CD4-positive, alpha-beta memory T cell (primary cell): ENCODE measurements around the gene PPTC7. TPM values are rescaled to one million over a fixed set of nuclear protein-coding genes. Genes with fewer than 3 reads are reported as not detected.
"Not testable (repeated sequence)": the region's sequence is repeated elsewhere in the genome, so short reads cannot be mapped to it uniquely, and the experiment has no call there.

ENCODE experiments used
- CTCF ChIA-PET: fragments of 350-600 bp; sonication (Branson Sonifier 250); formaldehyde crosslinking; loops from one replicate; lab custom pipeline; 2021; ENCODE audit warnings: inconsistent platforms; ENCODE audit not compliant: partially characterized antibody; lab: Charles Lee
- POLR2A ChIA-PET: fragments of 350-600 bp; sonication (Branson Sonifier 250); formaldehyde crosslinking; loops from one replicate; lab custom pipeline; 2021; ENCODE audit not compliant: partially characterized antibody; lab: Charles Lee
- DNase-seq, 5 donors: peaks; one replicate each; pipeline versions ENCODE4 v3.0.0 to v3.0.0-alpha.2; 2020 to 2022; ENCODE audit warnings: mixed read lengths in 1 of 5
- H3K27ac ChIP-seq: one replicate; pipeline ENCODE4 v1.7.0; 2013; ENCODE audit warnings: low read depth, low read length
- H3K27me3 ChIP-seq: 2 replicates; pipeline ENCODE4 v1.7.0; 2013; ENCODE audit warnings: mild to moderate bottlenecking, low read length, moderate library complexity; ENCODE audit not compliant: insufficient read depth
- H3K36me3 ChIP-seq: 2 replicates; pipeline ENCODE4 v1.7.0; 2013; ENCODE audit warnings: mild to moderate bottlenecking, low read length, moderate library complexity; ENCODE audit not compliant: insufficient read depth
- H3K4me1 ChIP-seq: 2 replicates; pipeline ENCODE4 v1.7.0; 2013; ENCODE audit warnings: mild to moderate bottlenecking, low read length, moderate library complexity; ENCODE audit not compliant: insufficient read depth
- H3K4me3 ChIP-seq, 2 donors: one replicate each; pipeline ENCODE4 v1.7.0; 2013; ENCODE audit warnings: low read length in 2 of 2, mild to moderate bottlenecking in 1 of 2
- H3K9me3 ChIP-seq, 2 donors: one replicate each; pipeline ENCODE4 v1.7.0; 2013; ENCODE audit warnings: low read length in 2 of 2, control low read depth in 1 of 2; ENCODE audit not compliant: control insufficient read depth in 1 of 2
- H3K27ac Mint-ChIP-seq, 7 donors: one replicate each; pipeline ENCODE4 v1.8.0; 2020 to 2021; ENCODE audit warnings: mixed read lengths in 7 of 7, mild to moderate bottlenecking in 6 of 7, inconsistent platforms in 3 of 7, moderate library complexity in 3 of 7
- H3K27me3 Mint-ChIP-seq, 2 donors: one replicate each; pipeline ENCODE4 v1.8.0; 2020 to 2021; ENCODE audit warnings: mixed read lengths in 2 of 2
- H3K36me3 Mint-ChIP-seq, 2 donors: one replicate each; pipeline ENCODE4 v1.8.0; 2020 to 2021; ENCODE audit warnings: mixed read lengths in 2 of 2, inconsistent platforms in 1 of 2, mild to moderate bottlenecking in 1 of 2
- H3K4me1 Mint-ChIP-seq, 4 donors: one replicate each; pipeline ENCODE4 v1.8.0; 2020 to 2021; ENCODE audit warnings: mixed read lengths in 4 of 4, mild to moderate bottlenecking in 1 of 4
- H3K4me3 Mint-ChIP-seq, 8 donors: one replicate each; pipeline ENCODE4 v1.8.0; 2020 to 2021; ENCODE audit warnings: mixed read lengths in 8 of 8, mild to moderate bottlenecking in 7 of 8, moderate library complexity in 6 of 8, inconsistent platforms in 3 of 8
- H3K9me3 Mint-ChIP-seq, 8 donors: one replicate each; pipeline ENCODE4 v1.8.0; 2020 to 2021; ENCODE audit warnings: mixed read lengths in 8 of 8, mild to moderate bottlenecking in 5 of 8, inconsistent platforms in 3 of 8, moderate library complexity in 1 of 8
- intact Hi-C: fragments of 100-400 bp; cut with micrococcal nuclease; formaldehyde crosslinking; loops from one replicate; pipeline ENCODE4 v1.15.1; 2023
- polyA plus RNA-seq, 2 donors: library from polyadenylated mRNA; unstranded; fragments of 300-500 nt; fragmentation: Illumina TruSeq; gene quantifications; one replicate each; pipeline ENCODE4 v1.2.3, GENCODE V29; 2021
- total RNA-seq, 2 experiments: library from RNA; stranded (reverse); gene quantifications; one replicate each; pipeline ENCODE4 v1.2.3, GENCODE V29; 2021

PPTC7 gene
- total and polyA plus RNA-seq, 4 experiments from 2014 or later: 4.7 to 35.6 (median 22.6) TPM

DNA sequence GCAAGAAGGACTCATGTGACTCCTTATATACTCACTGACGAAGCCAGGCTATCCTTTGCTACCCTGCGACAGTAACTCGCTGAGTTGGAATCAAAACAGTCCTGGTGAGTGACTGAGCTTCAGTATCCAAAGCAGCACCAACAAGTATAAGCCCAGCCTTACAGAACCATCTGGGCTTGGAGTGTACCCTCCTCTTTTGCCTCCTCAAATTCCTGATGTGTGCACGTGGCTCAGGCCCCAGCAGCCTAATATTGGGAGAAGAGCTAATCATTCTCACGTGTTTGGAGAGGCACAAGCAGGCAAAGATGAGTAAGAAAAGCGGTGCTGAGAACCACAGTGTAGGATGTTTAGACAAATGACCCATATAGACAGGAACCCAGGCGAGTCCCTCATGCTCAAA is 34.4 kb downstream of the PPTC7 start:
- H3K4me3 ChIP-seq: no peak overlapping the region
- H3K27me3 ChIP-seq: no peaks in the 10 kb centered on the region
- peak overlapping the region in 6 of 7 donors; percentile 6 to 78 (median 56) for H3K27ac Mint-ChIP-seq
- no peaks in the 10 kb centered on the region for H3K9me3 Mint-ChIP-seq
- CTCF ChIA-PET: interaction anchor here (0.6 to 8.7 kb wide), 6 partner anchors 9 to 349 kb away, joined by 3 to 282 read pairs (median 3); no protein-coding TSS in a partner anchor
- POLR2A ChIA-PET: interaction anchor here (0.8 to 1.8 kb wide), 3 partner anchors 17 to 98 kb away, joined by 3 to 4 read pairs (median 4); partner anchors contain the start of genes ARPC3 and FAM216A
- H3K4me1 ChIP-seq: peaks cover 9% of the 10 kb centered on the region
- intact Hi-C loops: no loop called here
- no peak for DNase-seq
- H3K9me3 ChIP-seq: no peaks in the 10 kb centered on the region
- H3K4me1 Mint-ChIP-seq: peaks cover 23 to 47% (median 26%) of the 10 kb centered on the region in 4 donors
- H3K27me3 Mint-ChIP-seq: no peaks in the 10 kb centered on the region
- peaks cover 7% of the 10 kb centered on the region for H3K36me3 ChIP-seq
- H3K4me3 Mint-ChIP-seq: no peak overlapping the region
- H3K27ac ChIP-seq: no peak overlapping the region
- peaks cover 29 to 57% of the 10 kb centered on the region in 2 donors for H3K36me3 Mint-ChIP-seq

DNA sequence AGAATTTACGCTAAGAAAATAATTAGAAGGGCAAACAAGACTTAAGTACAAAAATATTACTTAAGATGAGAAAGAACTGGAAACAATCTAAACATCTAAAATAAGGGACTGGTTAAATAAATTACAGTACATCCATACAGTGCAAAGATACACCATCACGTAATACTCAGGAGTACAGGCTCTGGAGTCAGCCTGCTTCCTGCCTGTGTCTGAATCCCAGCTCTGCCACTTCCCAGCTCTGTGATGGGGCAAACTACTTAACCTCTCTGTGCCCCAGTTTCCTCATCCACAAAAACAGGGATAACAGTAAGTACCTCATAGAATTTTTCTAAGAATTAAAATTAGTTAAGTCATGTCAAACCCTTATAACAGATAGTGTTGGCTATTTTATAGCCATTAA is 36.0 kb downstream of the PPTC7 start:
- Histone ChIP-seq H3K4me3 (no peak overlapping the region), H3K9me3 (no peaks in the 10 kb centered on the region), H3K36me3 (peaks cover 14% of the 10 kb centered on the region), H3K27me3 (no peaks in the 10 kb centered on the region), H3K27ac (no peak overlapping the region), H3K4me1 (peaks cover 5% of the 10 kb centered on the region)
- CTCF ChIA-PET: interaction anchor here (8.7 kb wide), 1 partner anchor 55 kb away, joined by 282 read pairs; no protein-coding TSS in a partner anchor
- Mint-ChIP-seq H3K27ac (peak overlapping the region in 1 of 7 donors; percentile 33), H3K4me3 (no peak overlapping the region), H3K36me3 (peaks cover 37 to 65% of the 10 kb centered on the region in 2 donors), H3K9me3 (no peaks in the 10 kb centered on the region), H3K4me1 (peaks cover 24 to 53% (median 29%) of the 10 kb centered on the region in 4 donors), H3K27me3 (no peaks in the 10 kb centered on the region)
- DNase-seq: no peak
- intact Hi-C loops: no loop called here
- POLR2A ChIA-PET: no interaction called here

DNA sequence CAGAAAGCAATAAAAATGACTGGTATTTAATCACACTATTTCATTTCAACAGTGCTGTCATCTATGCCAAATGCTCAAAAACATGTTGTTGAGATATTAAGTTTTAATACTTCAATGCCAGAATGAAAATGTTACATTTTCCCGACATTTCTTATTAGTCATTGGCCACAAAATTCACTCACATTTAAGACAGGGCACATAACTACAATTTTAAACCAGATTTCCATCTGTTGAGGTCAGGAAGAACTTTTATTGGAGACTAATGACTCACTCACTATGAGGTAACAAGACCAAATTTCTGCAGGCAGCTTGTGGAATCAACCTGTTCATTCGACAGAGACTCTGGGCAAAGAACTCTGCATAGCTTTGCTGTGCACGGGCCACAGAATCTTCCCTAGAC is 36.8 kb downstream of the PPTC7 start:
- Mint-ChIP-seq H3K27ac (peak overlapping the region in 4 of 7 donors; percentile 14 to 58 (median 37)), H3K36me3 (peaks cover 35 to 61% of the 10 kb centered on the region in 2 donors), H3K4me3 (no peak overlapping the region), H3K4me1 (peaks cover 20 to 49% (median 25%) of the 10 kb centered on the region in 4 donors), H3K27me3 (no peaks in the 10 kb centered on the region), H3K9me3 (no peaks in the 10 kb centered on the region)
- Histone ChIP-seq H3K4me1 (peaks cover 5% of the 10 kb centered on the region), H3K9me3 (no peaks in the 10 kb centered on the region), H3K4me3 (no peak overlapping the region), H3K36me3 (peaks cover 11% of the 10 kb centered on the region), H3K27me3 (no peaks in the 10 kb centered on the region), H3K27ac (no peak overlapping the region)
- ChIA-PET CTCF (no interaction called here), POLR2A (no interaction called here)
- DNase-seq: no peak
- intact Hi-C loops: no loop called here

DNA sequence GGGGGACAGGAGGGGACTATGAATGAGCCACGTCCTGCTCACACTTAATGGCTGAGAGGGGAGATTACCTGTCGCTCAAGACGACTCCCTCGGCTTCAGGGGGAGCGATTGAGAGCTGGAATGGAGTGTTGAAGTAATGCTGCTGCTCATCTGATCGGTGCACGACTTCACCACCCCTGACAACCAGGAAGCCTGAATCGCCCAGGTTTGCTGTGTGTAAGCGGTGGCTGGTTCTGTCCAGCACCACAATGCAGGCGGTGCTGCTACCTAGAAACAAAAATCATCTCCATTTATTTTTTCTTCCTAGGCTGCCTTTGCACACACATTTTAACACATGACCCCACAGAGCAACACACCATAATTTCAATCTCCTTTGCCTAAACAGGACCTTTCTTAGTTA is 37.3 kb downstream of the PPTC7 start:
- Mint-ChIP-seq H3K36me3 (peaks cover 31 to 59% of the 10 kb centered on the region in 2 donors), H3K27me3 (no peaks in the 10 kb centered on the region), H3K4me1 (peaks cover 19 to 46% (median 25%) of the 10 kb centered on the region in 4 donors), H3K9me3 (no peaks in the 10 kb centered on the region), H3K4me3 (no peak overlapping the region), H3K27ac (peak overlapping the region in 3 of 7 donors; percentile 31 to 58 (median 46))
- Histone ChIP-seq H3K27me3 (no peaks in the 10 kb centered on the region), H3K4me3 (no peak overlapping the region), H3K4me1 (peaks cover 5% of the 10 kb centered on the region), H3K36me3 (peaks cover 11% of the 10 kb centered on the region), H3K27ac (no peak overlapping the region), H3K9me3 (no peaks in the 10 kb centered on the region)
- no peak for DNase-seq
- ChIA-PET POLR2A (no interaction called here), CTCF (interaction anchor here (1.0 kb wide), 1 partner anchor 56 kb away, joined by 3 read pairs; no protein-coding TSS in a partner anchor)
- intact Hi-C loops: no loop called here

DNA sequence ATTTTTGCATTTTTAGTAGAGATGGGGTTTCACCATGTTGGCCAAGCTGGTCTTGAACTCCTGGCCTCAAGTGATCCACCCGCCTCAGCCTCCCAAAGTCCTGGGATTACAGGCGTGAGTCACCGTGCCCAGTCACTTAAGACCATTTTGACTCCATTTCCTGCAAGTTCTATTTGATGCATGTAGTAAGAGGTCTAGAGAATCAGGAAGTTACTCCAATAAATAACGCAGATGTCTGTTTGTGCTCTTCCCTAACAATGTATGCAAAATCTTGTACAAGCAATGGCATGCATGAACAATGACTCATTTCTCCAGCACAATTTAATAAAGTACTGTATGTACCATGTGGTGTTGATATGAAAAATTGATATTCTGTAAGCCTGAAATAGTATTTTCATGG is 37.9 kb downstream of the PPTC7 start:
- H3K36me3 ChIP-seq, H3K4me3 ChIP-seq, H3K27ac Mint-ChIP-seq, H3K9me3 Mint-ChIP-seq, H3K27ac ChIP-seq, H3K4me1 ChIP-seq, H3K27me3 Mint-ChIP-seq, H3K27me3 ChIP-seq, DNase-seq, intact Hi-C loops, H3K9me3 ChIP-seq, H3K4me3 Mint-ChIP-seq, POLR2A ChIA-PET: not testable (repeated sequence)
- H3K4me1 Mint-ChIP-seq: peaks cover 19 to 44% (median 25%) of the 10 kb centered on the region in 4 donors
- H3K36me3 Mint-ChIP-seq: peaks cover 27 to 55% of the 10 kb centered on the region in 2 donors
- CTCF ChIA-PET: interaction anchor here (1.0 to 2.2 kb wide), 3 partner anchors 55 to 95 kb away, joined by 3 to 8 read pairs (median 7); partner anchors contain the start of gene ARPC3

DNA sequence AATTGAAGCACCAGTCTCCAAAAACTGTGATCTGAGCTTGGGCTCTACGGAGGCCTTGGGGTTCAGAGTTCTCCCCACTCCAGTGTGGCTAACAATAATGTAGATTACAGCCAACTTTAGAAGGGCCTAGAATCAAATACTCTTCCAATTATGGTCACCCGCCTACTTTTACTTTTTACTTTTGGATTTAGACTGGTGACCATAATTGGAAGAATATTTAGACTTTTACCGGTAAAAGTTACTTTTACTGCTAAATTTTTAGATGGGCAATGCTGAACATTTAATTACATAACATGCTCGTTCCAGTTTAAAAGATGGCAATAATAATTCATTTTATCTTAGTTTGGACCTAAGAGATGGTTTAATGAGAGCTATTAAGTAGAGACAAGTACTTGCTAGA is 39.2 kb downstream of the PPTC7 start:
- ChIA-PET CTCF (interaction anchor here (1.0 to 2.2 kb wide), 6 partner anchors 8 to 94 kb away, joined by 3 to 8 read pairs (median 6); partner anchors contain the start of gene ARPC3), POLR2A (interaction anchor here (2.3 kb wide), 1 partner anchor 57 kb away, joined by 8 read pairs; no protein-coding TSS in a partner anchor)

DNA sequence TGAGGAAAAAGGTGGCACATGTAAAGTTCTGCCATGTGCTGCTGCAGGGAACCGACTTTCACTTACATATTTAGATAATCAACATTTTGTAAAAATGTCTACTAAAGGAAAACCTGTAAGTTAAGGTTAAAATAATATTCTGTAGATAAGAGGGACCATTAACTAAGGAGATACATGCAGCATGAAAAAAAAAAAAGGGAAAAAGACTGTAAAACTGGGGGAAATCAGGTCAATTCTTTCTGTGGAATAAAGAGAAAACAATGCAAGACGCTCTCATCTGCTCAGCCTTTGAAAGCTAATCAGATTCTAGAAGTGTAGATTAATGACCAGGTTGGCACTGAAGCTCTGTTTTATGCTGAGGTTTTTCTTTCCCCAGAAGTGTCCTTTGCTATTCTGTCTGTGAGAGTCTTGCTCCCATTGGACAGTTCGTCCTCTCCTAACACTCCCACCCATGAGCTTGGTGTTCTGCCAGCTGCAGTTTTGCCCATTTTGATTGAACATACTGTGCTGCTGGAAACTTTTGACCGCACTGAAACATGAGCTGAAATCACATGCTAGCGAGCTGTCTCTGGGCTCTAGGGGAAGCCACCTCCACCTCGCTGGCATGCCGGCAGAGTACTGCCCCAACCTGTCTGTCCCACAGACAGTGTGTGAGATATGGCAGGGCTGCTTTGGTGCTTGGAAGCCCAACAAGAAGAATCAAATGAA is 39.7 kb downstream of the PPTC7 start:
- Mint-ChIP-seq H3K27ac (peak overlapping the region; percentile 14 to 74 (median 70)), H3K36me3 (peaks cover 33 to 59% of the 10 kb centered on the region in 2 donors), H3K4me1 (peaks cover 12 to 34% (median 19%) of the 10 kb centered on the region in 4 donors), H3K9me3 (no peaks in the 10 kb centered on the region), H3K4me3 (peak overlapping the region in 2 of 8 donors; percentile 11 to 18), H3K27me3 (no peaks in the 10 kb centered on the region)
- no peak overlapping the region for H3K4me3 ChIP-seq
- no peaks in the 10 kb centered on the region for H3K9me3 ChIP-seq
- peaks cover 5% of the 10 kb centered on the region for H3K4me1 ChIP-seq
- peaks cover 21% of the 10 kb centered on the region for H3K36me3 ChIP-seq
- ChIA-PET CTCF (interaction anchor here (0.7 to 2.2 kb wide), 7 partner anchors 9 to 93 kb away, joined by 3 to 8 read pairs (median 5); partner anchors contain the start of gene ARPC3), POLR2A (interaction anchor here (2.3 kb wide), 1 partner anchor 58 kb away, joined by 8 read pairs; no protein-coding TSS in a partner anchor)
- intact Hi-C loops: no loop called here
- no peak overlapping the region for H3K27ac ChIP-seq
- DNase-seq: no peak
- no peaks in the 10 kb centered on the region for H3K27me3 ChIP-seq

More for the DNA sequence above, 39.2 kb downstream of the PPTC7 start:
- no peaks in the 10 kb centered on the region for H3K27me3 ChIP-seq
- H3K27ac Mint-ChIP-seq: peak overlapping the region in 2 of 7 donors; percentile 30 to 48
- no peaks in the 10 kb centered on the region for H3K9me3 Mint-ChIP-seq
- no peaks in the 10 kb centered on the region for H3K9me3 ChIP-seq
- H3K36me3 Mint-ChIP-seq: peaks cover 28 to 60% of the 10 kb centered on the region in 2 donors
- H3K27me3 Mint-ChIP-seq: no peaks in the 10 kb centered on the region
- no peak overlapping the region for H3K4me3 Mint-ChIP-seq
- peaks cover 15% of the 10 kb centered on the region for H3K36me3 ChIP-seq
- intact Hi-C loops: no loop called here
- no peak overlapping the region for H3K27ac ChIP-seq
- no peak for DNase-seq
- no peak overlapping the region for H3K4me3 ChIP-seq
- H3K4me1 Mint-ChIP-seq: peaks cover 14 to 38% (median 20%) of the 10 kb centered on the region in 4 donors
- H3K4me1 ChIP-seq: peaks cover 5% of the 10 kb centered on the region
